PFSK-1 (cell line): ENCODE data around the gene POU3F1.

ENCODE experiments used
- FOXP2 ChIP-seq: optimal IDR thresholded peaks from 2 replicates; pipeline ENCODE3; 2011; ENCODE audit warnings: borderline replicate concordance, control low read depth, inconsistent platforms; ENCODE audit not compliant: insufficient read depth; ENCODE audit errors: extremely low read length, extremely low read depth
- POLR2AphosphoS5 ChIP-seq: IDR thresholded peaks from 2 replicates; pipeline ENCODE4 v1.6.1; 2012; ENCODE audit warnings: low read depth, mild to moderate bottlenecking, control low read depth, low read length, moderate library complexity
- REST ChIP-seq, 2 experiments: IDR thresholded peaks; 2 replicates each; pipeline versions ENCODE4 v1.6.1 to v1.8.0; 2011 to 2012; ENCODE audit warnings: low read depth in 2 of 2, low read length in 2 of 2, control low read depth in 1 of 2, inconsistent platforms in 1 of 2, mild to moderate bottlenecking in 1 of 2, moderate library complexity in 1 of 2; ENCODE audit not compliant: insufficient read depth in 1 of 2
- SIN3A ChIP-seq: IDR thresholded peaks from 2 replicates; pipeline ENCODE4 v1.6.1; 2012; ENCODE audit warnings: mild to moderate bottlenecking, low read length, moderate library complexity, borderline replicate concordance; ENCODE audit not compliant: insufficient read depth
- TAF1 ChIP-seq: IDR thresholded peaks from 2 replicates; pipeline ENCODE4 v1.6.1; 2012; ENCODE audit warnings: low read length, control low read depth, borderline replicate concordance; ENCODE audit not compliant: insufficient read depth

POU3F1 gene

GRCh38 chr1:38034871-38035270, 11.7 kb downstream of the POU3F1 start:
- TF ChIP-seq POLR2AphosphoS5 (no peak), TAF1 (no peak), FOXP2 (no peak), SIN3A (no peak), REST (IDR thresholded peaks at IDR 0.05; ENCODE audit: insufficient read depth in 1 of 2, low read depth in 2 of 2, low read length in 2 of 2) (no peak)

GRCh38 chr1:38031513-38031866, 15.1 kb downstream of the POU3F1 start:
- TF ChIP-seq POLR2AphosphoS5 (no peak), SIN3A (no peak), REST (IDR thresholded peaks at IDR 0.05; ENCODE audit: insufficient read depth in 1 of 2, low read depth in 2 of 2, low read length in 2 of 2) (no peak), FOXP2 (no peak), TAF1 (no peak)

GRCh38 chr1:38030596-38031512, 15.7 kb downstream of the POU3F1 start:
- no peak for TF ChIP-seq FOXP2
- no peak for TF ChIP-seq TAF1
- TF ChIP-seq REST (IDR thresholded peaks at IDR 0.05; ENCODE audit: insufficient read depth in 1 of 2, low read depth in 2 of 2, low read length in 2 of 2) = no peak

- no peak for TF ChIP-seq FOXP2
- no peak for TF ChIP-seq SIN3A
- TF ChIP-seq POLR2AphosphoS5 = no peak
- no peak for TF ChIP-seq TAF1
These were observed 16.7 kb downstream of the POU3F1 start for GRCh38 chr1:38029685-38030511.

- TF ChIP-seq SIN3A = no peak
- TF ChIP-seq REST (IDR thresholded peaks at IDR 0.05; ENCODE audit: insufficient read depth in 1 of 2, low read depth in 2 of 2, low read length in 2 of 2) = no peak
These were observed 17.4 kb downstream of the POU3F1 start for GRCh38 chr1:38029081-38029681.
